HepG2 (cell line): Measurements from ENCODE around the gene DACT2. TPM values are rescaled to one million over a fixed set of nuclear protein-coding genes. Genes with fewer than 3 reads are reported as not detected.

ENCODE experiments used
- ATAC-seq: fragments of 200-7000 bp; cut with Tn5 transposase; 3 replicates; pipeline ENCODE4 v1.9.1; 2020; ENCODE audit warnings: mild to moderate bottlenecking, moderate library complexity
- BruUV-seq: library from RNA; stranded (reverse); fragments of 400-500 nt; replicated peaks from 2 replicates; lab custom pipeline; 2021; lab: Mats Ljungman, UMichigan
- CTCF ChIA-PET: fragments of 300-600 bp; formaldehyde crosslinking; extraction: SDS; loops from one replicate; lab custom pipeline; 2021; ENCODE audit warnings: low total read pairs, inconsistent platforms, low intra/inter-chr PET ratio; lab: Yijun Ruan, JAX
- POLR2A ChIA-PET: fragments of 350-600 bp; sonication (Branson Sonifier 250); formaldehyde crosslinking; loops from one replicate; lab custom pipeline; 2020; ENCODE audit warnings: antibody characterized with exemption, inconsistent platforms; lab: Yijun Ruan, JAX
- DNase-seq: peaks from one replicate; pipeline ENCODE4 v3.0.0-alpha.2; 2015; ENCODE audit warnings: low spot score
- FAIRE-seq: peaks from 3 replicates; lab custom pipeline; 2011; peaks lifted over from hg19 to GRCh38; lab: Jason Lieb, UNC
- H2AFZ ChIP-seq: one replicate; pipeline ENCODE4 v1.6.1; 2011; ENCODE audit warnings: low read length, inconsistent platforms
- H3K27ac ChIP-seq: fragments of 300-600 bp; 3 replicates; pipeline ENCODE4 v1.8.0; 2011; ENCODE audit warnings: mixed run types, mild to moderate bottlenecking, mixed read lengths, low read length, inconsistent platforms; ENCODE audit not compliant: insufficient read depth; ENCODE audit errors: extremely low read length
- H3K27me3 ChIP-seq, 2 experiments: fragments of 200-600 bp in 1 of 2; 2 replicates in 1 of 2; 3 replicates in 1 of 2; pipeline versions ENCODE4 v1.6.0 to v1.8.0; 2011; ENCODE audit warnings: low read length in 2 of 2, mild to moderate bottlenecking in 2 of 2, moderate library complexity in 2 of 2, inconsistent platforms in 1 of 2; ENCODE audit not compliant: insufficient read depth in 2 of 2, control insufficient read depth in 1 of 2
- H3K36me3 ChIP-seq, 2 experiments: fragments of 200-600 bp in 1 of 2; replicated peaks in 1 of 2; 2 replicates in 1 of 2; 3 replicates in 1 of 2; pipeline versions ENCODE4 v1.5.1 to v1.8.0; 2011; ENCODE audit warnings: low read length in 2 of 2, inconsistent platforms in 1 of 2; ENCODE audit not compliant: insufficient read depth in 2 of 2, control insufficient read depth in 1 of 2
- H3K4me1 ChIP-seq: 2 replicates; pipeline ENCODE4 v1.5.1; 2012; ENCODE audit warnings: low read length, inconsistent platforms; ENCODE audit not compliant: insufficient read depth
- H3K4me2 ChIP-seq: 2 replicates; pipeline ENCODE4 v1.6.0; 2011; ENCODE audit warnings: low read depth, low read length, inconsistent platforms
- H3K4me3 ChIP-seq, 3 experiments: fragments of 200-600 bp in 1 of 3; sonication (generic), shearing (Covaris generic) in 1 of 3; replicated peaks in 1 of 3; 2 replicates each; pipeline ENCODE4 v1.5.1; 2011 to 2016; ENCODE audit warnings: low read length in 3 of 3, inconsistent platforms in 2 of 3, low read depth in 2 of 3, mild to moderate bottlenecking in 2 of 3, control low read depth in 1 of 3, mixed read lengths in 1 of 3; ENCODE audit not compliant: insufficient read depth in 1 of 3
- H3K79me2 ChIP-seq: one replicate; pipeline ENCODE4 v1.6.1; 2011; ENCODE audit warnings: low read length, inconsistent platforms; ENCODE audit not compliant: insufficient read depth
- H3K9ac ChIP-seq: 2 replicates; pipeline ENCODE4 v1.6.0; 2011; ENCODE audit warnings: mild to moderate bottlenecking, low read depth, low read length, inconsistent platforms; ENCODE audit not compliant: insufficient read depth
- H3K9me3 ChIP-seq: 2 replicates; pipeline ENCODE4 v1.5.1; 2012; ENCODE audit warnings: mild to moderate bottlenecking, low read length
- H4K20me1 ChIP-seq: 2 replicates; pipeline ENCODE4 v1.6.0; 2011; ENCODE audit warnings: inconsistent platforms, mild to moderate bottlenecking, low read length, moderate library complexity; ENCODE audit not compliant: insufficient read depth
- BCL6 ChIP-seq: IDR thresholded peaks from 2 replicates; pipeline ENCODE4 v1.6.1; 2016; ENCODE audit warnings: missing genetic modification reagents, missing compliant biosample characterization
- EP300 ChIP-seq, 3 experiments: sonication (generic) in 1 of 3; formaldehyde crosslinking in 1 of 3; IDR thresholded peaks; 2 replicates each; pipeline versions ENCODE4 v1.5.1 to v1.6.1; 2011 to 2020; ENCODE audit warnings: low read depth in 2 of 3, low read length in 2 of 3, borderline replicate concordance in 1 of 3, improper control_type of control experiment in 1 of 3, mild to moderate bottlenecking in 1 of 3, missing genetic modification reagents in 1 of 3, moderate library complexity in 1 of 3
- RXRB ChIP-seq: IDR thresholded peaks from 2 replicates; pipeline ENCODE4 v1.6.1; 2016; ENCODE audit warnings: borderline replicate concordance, missing genetic modification reagents, missing compliant biosample characterization
- SALL1 ChIP-seq: sonication (generic); formaldehyde crosslinking; IDR thresholded peaks from 2 replicates; pipeline ENCODE4 v1.8.0; 2022; ENCODE audit warnings: mild to moderate bottlenecking, missing genetic modification reagents
- SOX13 ChIP-seq, 3 experiments: fragments of 450-650 bp in 1 of 3; sonication (generic) in 1 of 3; formaldehyde crosslinking in 1 of 3; IDR thresholded peaks in 2 of 3; conservative IDR thresholded peaks in 1 of 3; 2 replicates each; pipeline versions ENCODE4 v1.5.0 to v1.6.1; 2016 to 2020; ENCODE audit warnings: antibody characterized with exemption in 1 of 3, mild to moderate bottlenecking in 1 of 3, missing compliant biosample characterization in 1 of 3, missing genetic modification reagents in 1 of 3, moderate library complexity in 1 of 3
- SOX6 ChIP-seq, 2 experiments: fragments of 450-650 bp in 1 of 2; sonication (generic) in 1 of 2; formaldehyde crosslinking in 1 of 2; IDR thresholded peaks; 2 replicates each; pipeline versions ENCODE4 v1.4.0 to v1.6.1; 2017 to 2020; ENCODE audit warnings: antibody characterized with exemption in 1 of 2, mild to moderate bottlenecking in 1 of 2, missing genetic modification reagents in 1 of 2
- TCF7 ChIP-seq: sonication (generic); IDR thresholded peaks from 2 replicates; pipeline ENCODE4 v1.6.1; 2016; ENCODE audit warnings: antibody characterized with exemption, low read depth
- ZNF180 ChIP-seq: sonication (generic); formaldehyde crosslinking; IDR thresholded peaks from 2 replicates; pipeline ENCODE4 v1.4.0; 2020; ENCODE audit warnings: low read depth, missing genetic modification reagents, borderline replicate concordance
- ZNF335 ChIP-seq: sonication (generic); formaldehyde crosslinking; IDR thresholded peaks from 2 replicates; pipeline ENCODE4 v1.4.0; 2020; ENCODE audit warnings: missing genetic modification reagents
- ZNF615 ChIP-seq: sonication (generic); formaldehyde crosslinking; IDR thresholded peaks from 2 replicates; pipeline ENCODE4 v1.5.0; 2020; ENCODE audit warnings: mild to moderate bottlenecking, missing genetic modification reagents, borderline replicate concordance
- WGBS: methylation state at CpG from one replicate; pipeline ENCODE4 v1.1.6; 2017; ENCODE audit warnings: low lambda C conversion rate; 5-methylcytosine and 5-hydroxymethylcytosine counted together
- in situ Hi-C: cut with HindIII; loops from 2 replicates; pipeline ENCODE4 v1.10.0; 2017; ENCODE audit warnings: low pct_unique_long_range_greater_than_20kb; ENCODE audit not compliant: extremely low pct_ligation_motif_present
- intact Hi-C: fragments of 100-400 bp; cut with micrococcal nuclease; formaldehyde crosslinking; loops from one replicate; pipeline ENCODE4 v1.10.0; 2022; ENCODE audit not compliant: unreplicated experiment
- polyA plus RNA-seq, 8 experiments: library from polyadenylated mRNA; depleted of rRNA in 3 of 8; stranded (reverse) in 7 of 8; unstranded in 1 of 8; fragments of >200 nt; fragmentation: Illumina TruSeq in 4 of 8; extraction: Trizol in 4 of 8; gene quantifications; 2 replicates each; pipeline versions ENCODE4 v1.2.1 to v1.2.3, GENCODE V29; 2011 to 2016; ENCODE audit warnings: low read depth in 4 of 8, missing spikeins in 1 of 8, mixed read lengths in 1 of 8; ENCODE audit not compliant: insufficient read depth in 1 of 8
- total RNA-seq, 5 experiments: library from RNA; depleted of rRNA; stranded (reverse); fragments of >200 nt; fragmentation: Illumina TruSeq; extraction: Trizol; gene quantifications; 2 replicates each; pipeline ENCODE4 v1.2.3, GENCODE V29; 2016; ENCODE audit warnings: low read depth in 1 of 5
- TF ChIP-seq, protein P1 (sequence below): sonication (generic); formaldehyde crosslinking; conservative IDR thresholded peaks from 2 replicates; pipeline ENCODE4 v1.4.0; 2020; ENCODE audit warnings: mild to moderate bottlenecking, missing genetic modification reagents, moderate library complexity
- TF ChIP-seq, protein P2 (sequence below): IDR thresholded peaks from 2 replicates; pipeline ENCODE4 v1.4.0; 2020; ENCODE audit warnings: mild to moderate bottlenecking, missing genetic modification reagents
- TF ChIP-seq, protein P3 (sequence below): sonication (generic); formaldehyde crosslinking; conservative IDR thresholded peaks from 2 replicates; pipeline ENCODE4 v1.4.0; 2020; ENCODE audit warnings: missing genetic modification reagents

DACT2 gene
- total and polyA plus RNA-seq, 2 of the 13 experiments (the other 11 are each of a cell fraction or from before 2014, with no cell fraction given), result 0.15 TPM; not detected in 1

DNA sequence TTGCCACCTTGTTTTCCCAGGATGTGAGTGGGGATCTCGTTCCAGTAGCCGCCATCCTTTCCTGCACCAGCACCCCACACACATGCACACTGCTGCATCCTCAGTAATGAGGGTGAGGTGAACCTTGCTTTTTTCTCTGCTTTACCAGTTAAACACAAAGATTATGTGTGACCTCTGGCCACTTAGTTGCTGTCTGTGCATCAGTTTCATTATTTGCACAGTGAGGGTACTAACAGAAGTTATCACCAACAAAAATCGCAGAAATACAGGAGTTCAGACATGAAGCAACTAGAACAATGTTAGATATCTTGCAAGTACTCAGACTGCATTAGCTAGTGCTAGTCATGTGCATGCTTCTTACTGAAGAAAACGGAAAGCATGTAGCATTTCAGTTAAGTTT is 17.4 kb upstream of the DACT2 start:
- H3K4me3 ChIP-seq, result peak overlapping the region in 1 of 3 experiments; percentile 0; a peak in 1 of 6 replicates
- no peaks in the 10 kb centered on the region for H3K27me3 ChIP-seq
- H4K20me1 ChIP-seq, result no peaks in the 10 kb centered on the region
- FAIRE-seq (no peak), ATAC-seq (peak; percentile 77), DNase-seq (peak; percentile 36)
- no TSS peak for BruUV-seq
- no peaks in the 10 kb centered on the region for H3K79me2 ChIP-seq
- 11% methylated on average over 4 of the region's 4 CpGs for WGBS
- in situ Hi-C loops (no loop called here), intact Hi-C loops (no loop called here)
- H3K4me1 ChIP-seq, result peaks cover 45% of the 10 kb centered on the region
- H2AFZ ChIP-seq, result no peak overlapping the region
- no peaks in the 10 kb centered on the region for H3K36me3 ChIP-seq
- no peak overlapping the region for H3K9ac ChIP-seq
- ChIA-PET CTCF (no interaction called here), POLR2A (interaction anchor here (1.2 kb wide), 1 partner anchor 35 kb away, joined by 5 read pairs; no protein-coding TSS in a partner anchor)
- no peak overlapping the region for H3K27ac ChIP-seq
- no peaks in the 10 kb centered on the region for H3K9me3 ChIP-seq
- H3K4me2 ChIP-seq, result peak overlapping the region; percentile 4; the same call in 1 of the 2 replicates
- TF ChIP-seq BCL6 (0 out of 2 replicates have a peak, but pooled peaks have one; percentile 33), SALL1 (CRISPR knock-in tag) (peak; percentile 41; the same call in 1 of the 2 replicates), EP300 (IDR thresholded peaks at IDR 0.05; ENCODE audit: low read depth in 2 of 2, low read length in 2 of 2) (peak in 1 of 2 experiments; percentile 17; a peak in 1 of 4 replicates), EP300 (CRISPR knock-in tag; IDR thresholded peaks at IDR 0.05; ENCODE audit: borderline replicate concordance) (no peak), SOX6 (IDR thresholded peaks at IDR 0.05) (no peak), SOX6 (CRISPR knock-in tag; IDR thresholded peaks at IDR 0.05) (peak; percentile 12; the same call in 1 of the 2 replicates), ZNF615 (no peak), SOX13 (IDR thresholded peaks at IDR 0.05) (no peak), SOX13 (CRISPR knock-in tag; conservative IDR thresholded peaks at IDR 0.05 in 1 of 2, IDR thresholded peaks at IDR 0.05 in 1 of 2) (peak in 1 of 2 experiments; percentile 38; a peak in 1 of 4 replicates), ZNF180 (CRISPR knock-in tag) (no peak), TCF7 (0 out of 2 replicates have a peak, but pooled peaks have one; percentile 29), ZNF335 (CRISPR knock-in tag) (no peak), RXRB (CRISPR knock-in tag) (peak; percentile 54; the same call in 1 of the 2 replicates)
- TF ChIP-seq, protein P1, sequence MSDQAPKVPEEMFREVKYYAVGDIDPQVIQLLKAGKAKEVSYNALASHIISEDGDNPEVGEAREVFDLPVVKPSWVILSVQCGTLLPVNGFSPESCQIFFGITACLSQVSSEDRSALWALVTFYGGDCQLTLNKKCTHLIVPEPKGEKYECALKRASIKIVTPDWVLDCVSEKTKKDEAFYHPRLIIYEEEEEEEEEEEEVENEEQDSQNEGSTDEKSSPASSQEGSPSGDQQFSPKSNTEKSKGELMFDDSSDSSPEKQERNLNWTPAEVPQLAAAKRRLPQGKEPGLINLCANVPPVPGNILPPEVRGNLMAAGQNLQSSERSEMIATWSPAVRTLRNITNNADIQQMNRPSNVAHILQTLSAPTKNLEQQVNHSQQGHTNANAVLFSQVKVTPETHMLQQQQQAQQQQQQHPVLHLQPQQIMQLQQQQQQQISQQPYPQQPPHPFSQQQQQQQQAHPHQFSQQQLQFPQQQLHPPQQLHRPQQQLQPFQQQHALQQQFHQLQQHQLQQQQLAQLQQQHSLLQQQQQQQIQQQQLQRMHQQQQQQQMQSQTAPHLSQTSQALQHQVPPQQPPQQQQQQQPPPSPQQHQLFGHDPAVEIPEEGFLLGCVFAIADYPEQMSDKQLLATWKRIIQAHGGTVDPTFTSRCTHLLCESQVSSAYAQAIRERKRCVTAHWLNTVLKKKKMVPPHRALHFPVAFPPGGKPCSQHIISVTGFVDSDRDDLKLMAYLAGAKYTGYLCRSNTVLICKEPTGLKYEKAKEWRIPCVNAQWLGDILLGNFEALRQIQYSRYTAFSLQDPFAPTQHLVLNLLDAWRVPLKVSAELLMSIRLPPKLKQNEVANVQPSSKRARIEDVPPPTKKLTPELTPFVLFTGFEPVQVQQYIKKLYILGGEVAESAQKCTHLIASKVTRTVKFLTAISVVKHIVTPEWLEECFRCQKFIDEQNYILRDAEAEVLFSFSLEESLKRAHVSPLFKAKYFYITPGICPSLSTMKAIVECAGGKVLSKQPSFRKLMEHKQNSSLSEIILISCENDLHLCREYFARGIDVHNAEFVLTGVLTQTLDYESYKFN, result peak; percentile 54; the same call in 1 of the 2 replicates
- TF ChIP-seq, protein P2, sequence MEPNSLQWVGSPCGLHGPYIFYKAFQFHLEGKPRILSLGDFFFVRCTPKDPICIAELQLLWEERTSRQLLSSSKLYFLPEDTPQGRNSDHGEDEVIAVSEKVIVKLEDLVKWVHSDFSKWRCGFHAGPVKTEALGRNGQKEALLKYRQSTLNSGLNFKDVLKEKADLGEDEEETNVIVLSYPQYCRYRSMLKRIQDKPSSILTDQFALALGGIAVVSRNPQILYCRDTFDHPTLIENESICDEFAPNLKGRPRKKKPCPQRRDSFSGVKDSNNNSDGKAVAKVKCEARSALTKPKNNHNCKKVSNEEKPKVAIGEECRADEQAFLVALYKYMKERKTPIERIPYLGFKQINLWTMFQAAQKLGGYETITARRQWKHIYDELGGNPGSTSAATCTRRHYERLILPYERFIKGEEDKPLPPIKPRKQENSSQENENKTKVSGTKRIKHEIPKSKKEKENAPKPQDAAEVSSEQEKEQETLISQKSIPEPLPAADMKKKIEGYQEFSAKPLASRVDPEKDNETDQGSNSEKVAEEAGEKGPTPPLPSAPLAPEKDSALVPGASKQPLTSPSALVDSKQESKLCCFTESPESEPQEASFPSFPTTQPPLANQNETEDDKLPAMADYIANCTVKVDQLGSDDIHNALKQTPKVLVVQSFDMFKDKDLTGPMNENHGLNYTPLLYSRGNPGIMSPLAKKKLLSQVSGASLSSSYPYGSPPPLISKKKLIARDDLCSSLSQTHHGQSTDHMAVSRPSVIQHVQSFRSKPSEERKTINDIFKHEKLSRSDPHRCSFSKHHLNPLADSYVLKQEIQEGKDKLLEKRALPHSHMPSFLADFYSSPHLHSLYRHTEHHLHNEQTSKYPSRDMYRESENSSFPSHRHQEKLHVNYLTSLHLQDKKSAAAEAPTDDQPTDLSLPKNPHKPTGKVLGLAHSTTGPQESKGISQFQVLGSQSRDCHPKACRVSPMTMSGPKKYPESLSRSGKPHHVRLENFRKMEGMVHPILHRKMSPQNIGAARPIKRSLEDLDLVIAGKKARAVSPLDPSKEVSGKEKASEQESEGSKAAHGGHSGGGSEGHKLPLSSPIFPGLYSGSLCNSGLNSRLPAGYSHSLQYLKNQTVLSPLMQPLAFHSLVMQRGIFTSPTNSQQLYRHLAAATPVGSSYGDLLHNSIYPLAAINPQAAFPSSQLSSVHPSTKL (CRISPR knock-in tag), result 0 out of 2 replicates have a peak, but pooled peaks have one; percentile 27
- TF ChIP-seq, protein P3, sequence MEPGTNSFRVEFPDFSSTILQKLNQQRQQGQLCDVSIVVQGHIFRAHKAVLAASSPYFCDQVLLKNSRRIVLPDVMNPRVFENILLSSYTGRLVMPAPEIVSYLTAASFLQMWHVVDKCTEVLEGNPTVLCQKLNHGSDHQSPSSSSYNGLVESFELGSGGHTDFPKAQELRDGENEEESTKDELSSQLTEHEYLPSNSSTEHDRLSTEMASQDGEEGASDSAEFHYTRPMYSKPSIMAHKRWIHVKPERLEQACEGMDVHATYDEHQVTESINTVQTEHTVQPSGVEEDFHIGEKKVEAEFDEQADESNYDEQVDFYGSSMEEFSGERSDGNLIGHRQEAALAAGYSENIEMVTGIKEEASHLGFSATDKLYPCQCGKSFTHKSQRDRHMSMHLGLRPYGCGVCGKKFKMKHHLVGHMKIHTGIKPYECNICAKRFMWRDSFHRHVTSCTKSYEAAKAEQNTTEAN, result 0 out of 2 replicates have a peak, but pooled peaks have one; percentile 42
